GM21528 (cell line): ENCODE measurements around the gene POLR3K.
A peak's percentile ranks its signal among the peaks of the same experiment; 100 is the strongest.

Source experiments
- ATAC-seq: cut with Tn5 transposase; IDR thresholded peaks from one replicate; pipeline ENCODE4 v1.9.1; 2021; ENCODE audit warnings: mild to moderate bottlenecking, moderate library complexity; ENCODE audit not compliant: unreplicated experiment, low FRiP score

Gene POLR3K

GRCh38 chr16:53346-54236 lies at the start of gene POLR3K, which contains the start of gene SNRNP25:
POLR3K (minus strand) TSS chr16:53608; CDS start chr16:53586, 22 bp downstream.
SNRNP25 (plus strand) TSS chr16:53828; CDS start chr16:54017, 189 bp downstream.
- peak; percentile 93 for ATAC-seq

DNA sequence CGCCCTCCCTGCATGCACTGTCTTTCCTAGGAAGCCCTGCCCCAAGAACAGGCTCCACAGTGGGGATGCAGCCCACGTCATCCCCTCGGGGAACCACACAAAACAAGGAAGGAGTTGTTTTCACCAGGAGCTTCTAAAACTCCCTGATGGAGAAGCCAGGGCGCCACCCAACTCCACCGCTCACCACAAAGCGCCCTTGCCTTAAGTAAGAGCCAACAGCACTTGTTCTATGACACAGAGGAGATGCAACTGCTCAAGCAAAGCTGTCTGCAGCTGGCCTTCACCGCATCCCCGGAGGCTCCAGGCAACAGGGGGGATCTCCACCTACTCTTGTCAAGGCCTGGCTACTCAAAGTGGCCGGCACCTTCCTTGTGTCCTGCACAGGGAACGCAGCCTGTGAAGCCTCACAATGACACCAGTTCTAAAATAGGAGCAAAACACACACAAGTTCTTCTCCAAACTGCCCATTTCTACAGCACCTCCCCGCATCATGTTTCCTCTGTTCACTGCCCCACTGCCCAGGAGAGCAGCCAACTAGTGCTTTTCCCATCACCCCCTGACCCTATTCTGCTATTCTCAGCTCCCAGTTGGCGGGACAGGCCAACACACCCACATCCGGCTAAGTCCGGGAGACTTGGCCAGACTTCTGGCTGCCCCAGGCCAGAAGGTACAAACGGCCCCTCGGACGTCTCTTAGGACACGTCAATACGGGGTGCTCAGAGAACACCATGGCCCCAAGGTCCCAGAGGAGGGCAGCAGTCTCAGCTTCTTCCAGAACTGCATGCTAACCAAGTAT lies 48.9 kb upstream of the POLR3K start:
- no peak for ATAC-seq

DNA sequence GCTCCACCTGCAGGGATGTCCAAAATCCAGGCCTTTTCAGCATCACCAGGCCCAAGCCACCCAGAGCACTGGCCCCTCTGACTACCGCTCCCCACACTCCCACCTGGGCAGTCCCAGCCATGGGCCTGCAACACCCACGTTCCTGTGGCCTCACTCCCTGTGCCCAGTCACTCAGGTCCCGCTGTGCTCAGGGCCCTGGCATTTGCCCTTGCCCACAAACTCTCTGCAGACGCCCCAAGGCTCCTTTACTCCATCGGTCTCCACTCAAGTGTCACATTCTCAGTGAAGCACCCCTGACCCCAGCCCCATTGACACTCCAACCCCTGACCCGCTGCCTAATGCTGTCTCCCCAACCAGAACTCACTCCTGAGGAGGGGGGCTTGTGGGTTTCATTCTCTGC lies 48.2 kb upstream of the POLR3K start:
- no peak for ATAC-seq

GRCh38 chr16:100989-101388 lies 47.6 kb upstream of the POLR3K start:
- no peak for ATAC-seq

DNA sequence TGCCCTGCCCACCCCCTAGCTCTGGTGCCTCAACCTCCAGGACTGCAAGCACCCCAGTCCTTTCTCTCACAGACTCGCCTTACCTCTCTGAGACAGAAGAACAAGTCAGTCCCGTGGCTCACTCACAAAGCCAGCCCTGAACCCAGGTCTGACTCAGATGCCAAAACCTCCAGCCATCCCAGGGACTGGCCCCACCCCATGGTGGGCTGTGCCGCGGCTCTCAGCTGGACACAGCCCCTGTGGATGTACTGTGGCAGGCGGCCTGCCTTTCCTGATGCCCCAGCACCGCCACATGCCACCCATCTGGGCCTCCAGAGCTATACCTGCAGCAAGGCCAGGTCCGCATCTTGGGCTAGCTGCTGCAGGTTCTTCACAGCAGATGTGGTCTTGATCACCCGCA lies 44.4 kb upstream of the POLR3K start:
- ATAC-seq: no peak

DNA sequence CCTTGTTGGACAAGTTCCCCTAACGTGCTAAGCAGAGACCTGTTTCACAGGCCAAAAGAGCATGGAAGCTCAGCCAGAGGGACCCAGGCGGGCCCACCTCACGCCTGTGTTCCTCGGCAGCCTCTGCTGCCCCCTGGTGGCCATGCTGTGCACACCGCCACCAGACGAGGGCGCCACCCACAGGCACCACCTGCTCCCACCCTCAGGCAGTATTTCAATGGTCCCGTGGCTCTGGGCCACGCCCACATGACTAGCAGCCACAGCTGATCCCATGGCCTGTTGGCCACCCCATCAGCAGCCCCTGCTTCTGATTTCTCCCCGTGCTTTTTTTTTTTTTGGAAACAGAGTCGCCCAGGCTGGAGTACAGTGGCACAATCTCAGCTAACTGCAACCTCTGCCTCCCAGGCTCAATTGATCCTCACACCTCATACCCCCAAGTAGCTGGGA lies 43.5 kb upstream of the POLR3K start:
- no peak for ATAC-seq

DNA sequence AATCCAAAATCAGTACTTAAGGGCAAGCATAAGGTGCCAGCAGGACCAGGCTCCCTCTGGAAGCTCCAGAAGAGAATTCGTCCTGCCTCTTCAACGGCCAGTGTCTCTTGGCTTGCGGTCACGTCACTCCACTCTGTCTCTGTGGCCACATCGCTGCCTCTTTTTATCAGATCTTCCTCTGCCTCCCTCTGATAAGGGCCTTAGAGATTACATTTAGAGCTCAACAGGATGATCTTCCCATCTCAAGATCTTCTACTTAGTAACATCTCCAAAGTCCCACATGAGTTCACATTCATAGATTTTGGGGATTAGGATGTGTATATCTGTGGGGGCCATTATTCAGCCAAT lies 41.5 kb upstream of the POLR3K start:
- ATAC-seq: no peak

DNA sequence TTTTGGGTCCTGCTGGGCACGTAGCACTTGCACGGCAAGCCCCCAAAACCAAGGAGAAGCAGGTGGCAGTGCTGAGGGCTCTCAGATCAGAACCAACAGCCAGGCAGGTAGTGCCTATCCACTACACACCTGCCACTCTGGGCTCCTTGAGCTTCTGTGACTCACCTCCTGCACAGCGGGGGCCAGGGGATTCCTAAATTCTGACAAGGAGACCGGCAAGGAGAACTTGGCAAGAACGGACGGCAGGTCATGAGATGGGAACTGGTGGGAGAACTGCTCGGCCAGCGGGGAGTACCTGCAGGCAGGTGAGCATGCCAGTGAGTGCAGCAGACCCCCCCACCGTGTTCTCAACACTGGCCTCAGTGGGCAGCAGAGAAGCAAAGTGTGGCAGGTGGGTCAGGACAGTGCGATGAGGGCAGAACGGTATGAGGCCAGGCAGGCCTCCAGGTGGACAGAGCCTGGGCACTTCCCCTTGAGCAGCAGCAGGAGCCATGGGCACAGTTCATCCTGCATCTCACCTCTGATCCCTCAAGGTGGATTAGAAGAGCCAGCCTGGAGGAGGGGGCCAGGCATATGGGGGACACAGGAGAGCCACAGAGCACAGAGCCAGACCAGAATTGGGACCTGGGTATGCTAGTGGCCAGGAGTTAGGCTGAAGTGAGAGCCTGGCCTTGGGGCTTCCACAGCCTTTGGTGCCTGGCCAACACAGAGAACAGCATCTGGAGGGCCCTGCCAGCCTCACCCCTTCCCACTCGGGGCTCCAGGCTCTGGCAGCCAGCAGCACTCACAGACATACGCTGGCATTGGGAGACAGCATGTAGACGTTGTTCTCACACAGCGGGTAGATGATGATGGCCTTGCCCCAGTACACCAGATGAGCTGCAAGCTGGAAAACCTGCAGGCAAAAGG lies 39.3 kb upstream of the POLR3K start:
- ATAC-seq: no peak

DNA sequence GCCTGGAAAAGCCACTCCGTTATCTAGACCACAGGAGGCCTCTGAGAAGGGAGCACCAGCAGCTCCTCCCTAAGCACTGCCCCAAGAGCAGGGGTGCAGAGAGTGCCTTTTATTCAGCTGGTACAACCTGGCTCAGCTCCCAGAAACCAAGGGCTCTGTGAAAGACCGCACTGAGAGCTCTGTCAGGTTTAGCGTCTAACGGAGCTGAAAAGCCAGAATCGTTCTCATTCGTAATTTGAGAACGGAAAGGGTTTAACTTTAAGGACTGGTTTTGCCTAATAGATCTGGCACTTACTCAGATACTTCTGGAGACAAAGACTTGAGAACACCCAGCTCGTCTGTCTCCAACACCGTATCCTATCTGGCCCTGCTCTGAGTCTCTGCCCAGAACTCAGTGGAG lies 38.1 kb upstream of the POLR3K start:
- no peak for ATAC-seq

- no peak for ATAC-seq
Observed at GRCh38 chr16:89391-90302, 36.2 kb upstream of the POLR3K start.

DNA sequence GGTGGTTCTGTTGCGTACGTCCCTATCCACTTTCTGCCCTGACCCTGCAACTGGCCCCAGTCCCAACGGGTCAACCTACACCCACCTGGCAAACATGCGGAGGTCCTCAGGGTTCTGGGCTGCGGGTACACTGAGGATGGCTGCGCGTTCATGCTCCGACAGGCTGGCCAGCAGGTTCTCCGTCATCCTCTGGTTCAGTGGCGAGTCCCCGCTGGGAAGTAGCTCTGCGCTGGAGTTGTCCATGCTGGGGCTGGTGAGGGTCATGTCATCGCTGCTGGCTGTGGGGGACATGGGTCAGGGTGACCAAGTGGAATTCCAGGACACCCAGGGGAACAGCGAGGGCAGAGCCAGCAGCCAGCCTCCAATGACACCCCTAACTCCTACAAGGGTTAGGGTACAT lies 35.2 kb upstream of the POLR3K start:
- no peak for ATAC-seq

GRCh38 chr16:86483-86952 lies 33.1 kb upstream of the POLR3K start:
- no peak for ATAC-seq

DNA sequence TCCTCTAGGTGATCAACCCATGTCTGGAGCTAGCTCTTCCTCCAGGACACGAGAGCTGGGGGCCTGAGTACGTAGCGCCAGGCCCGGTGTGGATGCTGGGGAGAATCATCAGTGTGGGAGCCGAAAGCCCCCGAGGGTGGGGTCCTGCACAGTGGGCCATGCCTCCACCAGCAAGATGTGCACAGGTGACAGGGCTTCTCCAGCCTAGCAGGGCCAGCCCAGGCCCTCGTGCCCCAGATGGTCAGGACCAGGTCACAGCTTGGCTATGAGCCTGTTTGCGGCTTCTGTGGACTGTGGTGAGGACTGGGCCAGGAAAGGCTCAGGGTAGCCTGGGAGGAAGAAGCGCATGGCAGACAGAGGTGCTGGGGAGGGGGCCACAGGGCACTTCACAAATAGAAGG lies 32.5 kb upstream of the POLR3K start:
- no peak for ATAC-seq

GRCh38 chr16:85407-85782 lies 32.0 kb upstream of the POLR3K start:
- ATAC-seq: no peak

- peak; percentile 53 for ATAC-seq
Observed at GRCh38 chr16:84718-85406, 31.5 kb upstream of the POLR3K start.

DNA sequence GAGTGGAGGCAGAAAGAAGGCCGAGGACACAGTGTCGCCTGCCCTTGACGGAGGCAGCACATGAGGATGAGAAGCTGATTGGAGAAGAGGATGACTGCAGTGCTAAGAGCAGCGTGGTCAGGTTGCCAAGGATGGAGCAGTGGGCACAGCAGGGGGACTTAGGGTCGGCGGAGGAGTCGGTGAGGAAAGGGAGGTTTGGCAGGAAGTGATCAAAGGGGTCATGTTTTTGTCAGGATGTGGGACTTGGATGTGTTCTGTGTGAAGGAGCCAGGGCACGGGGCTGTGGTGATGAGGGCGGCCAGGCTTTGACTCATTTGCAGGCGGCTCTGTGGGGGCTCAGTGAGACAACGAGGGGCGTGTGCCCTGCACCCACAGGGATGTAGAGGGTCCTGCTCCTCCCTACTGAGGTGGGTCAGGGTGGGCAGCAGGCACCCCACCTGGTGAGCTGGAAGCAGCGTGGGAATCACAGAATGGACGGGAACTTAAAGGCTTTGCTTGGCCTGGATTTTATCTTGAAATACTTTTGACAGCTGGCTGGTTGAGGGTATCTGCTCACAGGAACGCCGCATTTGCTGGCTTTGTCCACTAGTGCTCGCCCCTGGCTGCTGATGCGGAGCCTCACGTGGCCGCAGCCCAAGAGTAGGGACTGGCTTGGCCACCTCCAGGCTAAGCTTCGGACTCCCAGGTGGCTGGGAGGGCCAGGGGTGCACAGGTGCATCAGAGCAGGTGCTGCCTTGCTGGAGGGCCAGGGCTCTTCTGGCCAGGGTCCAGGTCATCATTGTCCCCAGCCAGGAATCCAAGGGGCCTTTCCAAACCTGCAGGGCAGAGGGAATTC lies 30.6 kb upstream of the POLR3K start:
- ATAC-seq: no peak

GRCh38 chr16:83060-83603 lies 29.7 kb upstream of the POLR3K start:
- ATAC-seq: no peak
